ENCODE data around the gene ITGAD. TPM values are rescaled to one million over a fixed set of nuclear protein-coding genes. Genes with fewer than 3 reads are reported as not detected.

Gene ITGAD
- total RNA-seq, 1 experiment from 2014 or later, result not detected

GRCh38 chr16:31351942-31352325, 41.2 kb upstream of the ITGAD start:
- no peaks in the 10 kb centered on the region for H3K27me3 ChIP-seq (replicated peaks; ENCODE audit: insufficient read depth, low read depth, low read length, poor library complexity)
- ChIA-PET POLR2A (ENCODE audit: low non-redundant PET) (no interaction called here), CTCF (no interaction called here)
- no peaks in the 10 kb centered on the region for H3K4me1 ChIP-seq (ENCODE audit: insufficient read depth, low read length, poor library complexity, severe bottlenecking)
- no peaks in the 10 kb centered on the region for H3K9me3 ChIP-seq (ENCODE audit: low read depth, low read length, poor library complexity, severe bottlenecking)
- BruUV-seq (replicated peaks), result no TSS peak
- H3K36me3 ChIP-seq (ENCODE audit: insufficient read depth, low read length, poor library complexity, severe bottlenecking), result no peaks in the 10 kb centered on the region
- no peak overlapping the region for H3K4me3 ChIP-seq (ENCODE audit: low read depth, low read length, poor library complexity, severe bottlenecking)
- intact Hi-C loops (cut with micrococcal nuclease; ENCODE audit: unreplicated experiment), result no loop called here
- no peak for DNase-seq (ENCODE audit: low spot score)
- no peak overlapping the region for H3K27ac ChIP-seq (ENCODE audit: low read depth, low read length, poor library complexity, severe bottlenecking)
- TF ChIP-seq EZH2 (IDR thresholded peaks at IDR 0.05; ENCODE audit: borderline replicate concordance, low read depth, low read length, poor library complexity, severe bottlenecking), result no peak
- no peak for TF ChIP-seq CTCF (conservative IDR thresholded peaks at IDR 0.05; ENCODE audit: low read depth, low read length)

- intact Hi-C loops (cut with micrococcal nuclease; ENCODE audit: unreplicated experiment), result no loop called here
- CTCF ChIA-PET, result no interaction called here
- no peak overlapping the region for H3K27ac ChIP-seq (ENCODE audit: low read depth, low read length, poor library complexity, severe bottlenecking)
- H3K27me3 ChIP-seq (replicated peaks; ENCODE audit: insufficient read depth, low read depth, low read length, poor library complexity), result no peaks in the 10 kb centered on the region
- DNase-seq (ENCODE audit: low spot score), result no peak
- BruUV-seq (replicated peaks), result no TSS peak
- no peaks in the 10 kb centered on the region for H3K4me1 ChIP-seq (ENCODE audit: insufficient read depth, low read length, poor library complexity, severe bottlenecking)
- TF ChIP-seq CTCF (conservative IDR thresholded peaks at IDR 0.05; ENCODE audit: low read depth, low read length) (no peak), EZH2 (IDR thresholded peaks at IDR 0.05; ENCODE audit: borderline replicate concordance, low read depth, low read length, poor library complexity, severe bottlenecking) (no peak)
- no peaks in the 10 kb centered on the region for H3K9me3 ChIP-seq (ENCODE audit: low read depth, low read length, poor library complexity, severe bottlenecking)
- POLR2A ChIA-PET (ENCODE audit: low non-redundant PET), result no interaction called here
- no peak overlapping the region for H3K4me3 ChIP-seq (ENCODE audit: low read depth, low read length, poor library complexity, severe bottlenecking)
- H3K36me3 ChIP-seq (ENCODE audit: insufficient read depth, low read length, poor library complexity, severe bottlenecking), result no peaks in the 10 kb centered on the region
These were observed 40.6 kb upstream of the ITGAD start for GRCh38 chr16:31352376-31353115.

GRCh38 chr16:31354394-31355291, 38.5 kb upstream of the ITGAD start, which contains the start of gene ITGAX:
TSS of gene ITGAX (plus strand) at chr16:31355176. CDS start at chr16:31355255, 79 bp downstream.
- H3K27me3 ChIP-seq (replicated peaks; ENCODE audit: insufficient read depth, low read depth, low read length, poor library complexity), result no peaks in the 10 kb centered on the region
- no peak within 1 kb of the TSS for H3K4me3 ChIP-seq (ENCODE audit: low read depth, low read length, poor library complexity, severe bottlenecking)
- DNase-seq (ENCODE audit: low spot score), result no peak
- H3K36me3 ChIP-seq (ENCODE audit: insufficient read depth, low read length, poor library complexity, severe bottlenecking), result no peaks in the 10 kb centered on the region
- H3K4me1 ChIP-seq (ENCODE audit: insufficient read depth, low read length, poor library complexity, severe bottlenecking), result no peaks in the 10 kb centered on the region
- no peaks in the 10 kb centered on the region for H3K9me3 ChIP-seq (ENCODE audit: low read depth, low read length, poor library complexity, severe bottlenecking)
- intact Hi-C loops (cut with micrococcal nuclease; ENCODE audit: unreplicated experiment), result no loop called here
- no peak within 1 kb of the TSS for H3K27ac ChIP-seq (ENCODE audit: low read depth, low read length, poor library complexity, severe bottlenecking)
- TF ChIP-seq CTCF (conservative IDR thresholded peaks at IDR 0.05; ENCODE audit: low read depth, low read length) (no peak), EZH2 (IDR thresholded peaks at IDR 0.05; ENCODE audit: borderline replicate concordance, low read depth, low read length, poor library complexity, severe bottlenecking) (no peak)
- ChIA-PET POLR2A (ENCODE audit: low non-redundant PET) (no interaction called here), CTCF (no interaction called here)
- BruUV-seq (replicated peaks), result no TSS peak

Measured in A673 (cell line).